Hepatocyte (in vitro differentiated cells): ENCODE data around the gene PHLPP1. TPM values are rescaled to one million over a fixed set of nuclear protein-coding genes. Genes with fewer than 3 reads are reported as not detected.

Source experiments
- DNase-seq: peaks from one replicate; pipeline ENCODE4 v3.0.0-alpha.2; 2016; ENCODE audit warnings: low spot score
- H2AFZ ChIP-seq: fragments of 200-600 bp; sonication (generic); 2 replicates; pipeline ENCODE4 v1.6.0; 2016; ENCODE audit warnings: antibody characterized with exemption, mild to moderate bottlenecking
- H3K27ac ChIP-seq: fragments of 200-600 bp; sonication (generic); 2 replicates; pipeline ENCODE4 v1.5.1; 2016; ENCODE audit warnings: mild to moderate bottlenecking
- H3K27me3 ChIP-seq: fragments of 200-600 bp; sonication (generic); 2 replicates; pipeline ENCODE4 v1.6.1; 2016
- H3K36me3 ChIP-seq: fragments of 200-600 bp; sonication (generic); replicated peaks from 2 replicates; pipeline ENCODE4 v1.5.1; 2016; ENCODE audit warnings: low read depth; ENCODE audit not compliant: insufficient read depth
- H3K4me1 ChIP-seq: fragments of 200-600 bp; sonication (generic); 2 replicates; pipeline ENCODE4 v1.5.1; 2016; ENCODE audit warnings: mild to moderate bottlenecking, moderate library complexity; ENCODE audit not compliant: insufficient read depth
- H3K4me2 ChIP-seq: fragments of 200-600 bp; sonication (generic); 2 replicates; pipeline ENCODE4 v1.6.0; 2016
- H3K4me3 ChIP-seq: fragments of 200-600 bp; sonication (generic); 2 replicates; pipeline ENCODE4 v1.5.1; 2016; ENCODE audit warnings: mild to moderate bottlenecking
- H3K79me2 ChIP-seq: fragments of 200-600 bp; sonication (generic); 2 replicates; pipeline ENCODE4 v1.6.0; 2017; ENCODE audit warnings: mild to moderate bottlenecking
- H3K9me2 ChIP-seq: fragments of 200-600 bp; sonication (generic); replicated peaks from 2 replicates; pipeline ENCODE4 v1.6.0; 2017; ENCODE audit warnings: mild to moderate bottlenecking; ENCODE audit not compliant: insufficient read depth
- H3K9me3 ChIP-seq: fragments of 200-600 bp; sonication (generic); 2 replicates; pipeline ENCODE4 v1.5.1; 2016; ENCODE audit warnings: low read depth, mild to moderate bottlenecking
- H4K20me1 ChIP-seq: fragments of 200-600 bp; sonication (generic); 2 replicates; pipeline ENCODE4 v1.6.0; 2016; ENCODE audit warnings: mild to moderate bottlenecking; ENCODE audit not compliant: insufficient read depth, poor library complexity, severe bottlenecking
- EZH2 ChIP-seq: fragments of 200-600 bp; sonication (generic); IDR thresholded peaks from 2 replicates; pipeline ENCODE4 v1.6.1; 2016; ENCODE audit warnings: antibody characterized with exemption, mild to moderate bottlenecking, borderline replicate concordance
- EZH2phosphoT487 ChIP-seq: fragments of 200-600 bp; sonication (generic); IDR thresholded peaks from one replicate; pipeline ENCODE4 v1.6.1; 2018; ENCODE audit warnings: antibody characterized with exemption, mild to moderate bottlenecking, low read depth, moderate library complexity; ENCODE audit not compliant: unreplicated experiment, severe bottlenecking
- WGBS: methylation state at CpG from one replicate; pipeline ENCODE4 v1.1.6; 2016; ENCODE audit warnings: low lambda C conversion rate; ENCODE audit errors: missing lambda C conversion rate; 5-methylcytosine and 5-hydroxymethylcytosine counted together
- polyA plus RNA-seq: library from polyadenylated mRNA; unstranded; fragments of >200 nt; fragmentation: Nextera tagmentation; extraction: Ambion mirVana; gene quantifications from 2 replicates; pipeline ENCODE4 v1.2.1, GENCODE V29; 2016
- total RNA-seq: library from RNA; depleted of rRNA; stranded (reverse); fragments of >200 nt; gene quantifications from 2 replicates; pipeline ENCODE4 v1.2.3, GENCODE V29; 2014
- TF ChIP-seq, protein P1 (sequence below): fragments of 200-600 bp; sonication (generic); IDR thresholded peaks from 2 replicates; pipeline ENCODE4 v1.5.1; 2016; ENCODE audit warnings: antibody characterized with exemption, mild to moderate bottlenecking; ENCODE audit not compliant: poor library complexity

Gene PHLPP1
- total and polyA plus RNA-seq, 2 experiments from 2014 or later, result 7.3 to 14.3 TPM

DNA sequence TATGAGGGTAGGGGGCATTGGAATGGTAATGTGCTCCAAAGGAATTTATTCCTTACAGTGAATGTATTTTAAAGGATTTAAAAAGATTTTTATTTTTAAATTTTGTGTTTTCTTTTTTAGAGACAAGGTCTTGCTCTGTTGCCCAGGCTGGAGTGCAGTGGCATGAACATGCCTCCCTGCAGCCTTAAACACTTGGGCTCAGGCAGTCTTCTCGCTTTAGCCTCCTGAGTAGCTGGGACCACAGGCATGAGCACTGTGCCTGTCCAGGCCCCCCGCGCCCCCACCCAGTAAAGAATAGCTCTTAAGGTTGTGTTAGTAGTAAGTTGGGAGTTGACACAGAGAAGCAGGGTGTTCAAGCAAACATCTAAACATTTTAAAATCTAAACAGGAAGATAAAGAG lies 36.6 kb downstream of the PHLPP1 start:
- Histone ChIP-seq H4K20me1 (no peaks in the 10 kb centered on the region), H3K36me3 (no peaks in the 10 kb centered on the region), H3K27ac (peak overlapping the region; percentile 26), H3K79me2 (peaks cover 100% of the 10 kb centered on the region), H3K9me2 (no peaks in the 10 kb centered on the region), H3K4me2 (peak overlapping the region; percentile 27), H3K9me3 (no peaks in the 10 kb centered on the region), H3K27me3 (no peaks in the 10 kb centered on the region), H3K4me1 (peaks cover 19% of the 10 kb centered on the region), H2AFZ (no peak overlapping the region), H3K4me3 (no peak overlapping the region)
- WGBS, result 65% methylated on average over 3 of the region's 3 CpGs
- TF ChIP-seq EZH2phosphoT487 (no peak), EZH2 (no peak)
- TF ChIP-seq, protein P1, sequence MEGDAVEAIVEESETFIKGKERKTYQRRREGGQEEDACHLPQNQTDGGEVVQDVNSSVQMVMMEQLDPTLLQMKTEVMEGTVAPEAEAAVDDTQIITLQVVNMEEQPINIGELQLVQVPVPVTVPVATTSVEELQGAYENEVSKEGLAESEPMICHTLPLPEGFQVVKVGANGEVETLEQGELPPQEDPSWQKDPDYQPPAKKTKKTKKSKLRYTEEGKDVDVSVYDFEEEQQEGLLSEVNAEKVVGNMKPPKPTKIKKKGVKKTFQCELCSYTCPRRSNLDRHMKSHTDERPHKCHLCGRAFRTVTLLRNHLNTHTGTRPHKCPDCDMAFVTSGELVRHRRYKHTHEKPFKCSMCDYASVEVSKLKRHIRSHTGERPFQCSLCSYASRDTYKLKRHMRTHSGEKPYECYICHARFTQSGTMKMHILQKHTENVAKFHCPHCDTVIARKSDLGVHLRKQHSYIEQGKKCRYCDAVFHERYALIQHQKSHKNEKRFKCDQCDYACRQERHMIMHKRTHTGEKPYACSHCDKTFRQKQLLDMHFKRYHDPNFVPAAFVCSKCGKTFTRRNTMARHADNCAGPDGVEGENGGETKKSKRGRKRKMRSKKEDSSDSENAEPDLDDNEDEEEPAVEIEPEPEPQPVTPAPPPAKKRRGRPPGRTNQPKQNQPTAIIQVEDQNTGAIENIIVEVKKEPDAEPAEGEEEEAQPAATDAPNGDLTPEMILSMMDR, result no peak
- no peak for DNase-seq

GRCh38 chr18:62754026-62754425 lies 38.7 kb downstream of the PHLPP1 start:
- Histone ChIP-seq H3K27ac (no peak overlapping the region), H3K79me2 (peaks cover 98% of the 10 kb centered on the region), H3K4me2 (no peak overlapping the region)

DNA sequence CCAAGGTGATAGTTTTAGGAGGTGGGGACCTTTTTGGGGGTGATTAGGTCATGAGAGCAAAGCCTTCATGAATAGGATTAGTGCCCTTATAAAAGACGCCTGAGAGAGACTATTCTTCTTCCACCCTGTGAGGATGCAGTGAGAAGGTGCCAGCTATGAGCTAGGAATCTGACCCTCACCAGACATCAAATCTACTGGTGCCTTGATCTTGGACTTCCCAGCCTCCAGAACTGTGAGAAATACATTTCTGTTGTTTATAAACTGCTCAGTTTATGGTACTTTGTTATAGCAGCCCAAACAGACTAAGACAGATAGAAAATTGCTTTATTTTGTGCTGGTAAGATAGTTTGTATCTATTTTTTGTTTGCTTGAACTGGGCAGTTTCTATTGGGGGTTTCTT lies 40.1 kb downstream of the PHLPP1 start:
- Histone ChIP-seq H3K9me3 (no peaks in the 10 kb centered on the region), H3K27ac (no peak overlapping the region), H3K4me3 (no peak overlapping the region), H2AFZ (no peak overlapping the region), H3K4me2 (no peak overlapping the region), H3K79me2 (peaks cover 98% of the 10 kb centered on the region), H4K20me1 (no peaks in the 10 kb centered on the region), H3K9me2 (no peaks in the 10 kb centered on the region), H3K36me3 (no peaks in the 10 kb centered on the region), H3K27me3 (no peaks in the 10 kb centered on the region), H3K4me1 (peaks cover 19% of the 10 kb centered on the region)
- TF ChIP-seq EZH2phosphoT487 (no peak), EZH2 (no peak)
- TF ChIP-seq, protein P1, result no peak
- 80% methylated on average over 1 of the region's 1 CpG for WGBS
- DNase-seq, result no peak

More at GRCh38 chr18:62754026-62754425, 38.7 kb downstream of the PHLPP1 start:
- Histone ChIP-seq H3K9me2 (no peaks in the 10 kb centered on the region), H3K36me3 (no peaks in the 10 kb centered on the region), H4K20me1 (no peaks in the 10 kb centered on the region), H3K9me3 (no peaks in the 10 kb centered on the region), H3K4me3 (no peak overlapping the region), H3K4me1 (peaks cover 19% of the 10 kb centered on the region), H3K27me3 (no peaks in the 10 kb centered on the region), H2AFZ (no peak overlapping the region)
- DNase-seq, result no peak
- TF ChIP-seq EZH2phosphoT487, result no peak
- TF ChIP-seq, protein P1, result no peak
- no peak for TF ChIP-seq EZH2

GRCh38 chr18:62755946-62756345 lies 40.6 kb downstream of the PHLPP1 start:
- no peak overlapping the region for H3K27ac ChIP-seq
- TF ChIP-seq, protein P1, result no peak

More at GRCh38 chr18:62755946-62756345, 40.6 kb downstream of the PHLPP1 start:
- Histone ChIP-seq H3K79me2 (peaks cover 98% of the 10 kb centered on the region), H3K9me2 (no peaks in the 10 kb centered on the region), H3K27me3 (no peaks in the 10 kb centered on the region), H4K20me1 (no peaks in the 10 kb centered on the region), H3K9me3 (no peaks in the 10 kb centered on the region), H3K4me1 (peaks cover 19% of the 10 kb centered on the region), H3K36me3 (no peaks in the 10 kb centered on the region), H2AFZ (no peak overlapping the region), H3K4me2 (no peak overlapping the region), H3K4me3 (no peak overlapping the region)
- DNase-seq, result no peak
- 95% methylated on average over 2 of the region's 2 CpGs for WGBS
